ENCODE results near the gene IZUMO2.

DNA sequence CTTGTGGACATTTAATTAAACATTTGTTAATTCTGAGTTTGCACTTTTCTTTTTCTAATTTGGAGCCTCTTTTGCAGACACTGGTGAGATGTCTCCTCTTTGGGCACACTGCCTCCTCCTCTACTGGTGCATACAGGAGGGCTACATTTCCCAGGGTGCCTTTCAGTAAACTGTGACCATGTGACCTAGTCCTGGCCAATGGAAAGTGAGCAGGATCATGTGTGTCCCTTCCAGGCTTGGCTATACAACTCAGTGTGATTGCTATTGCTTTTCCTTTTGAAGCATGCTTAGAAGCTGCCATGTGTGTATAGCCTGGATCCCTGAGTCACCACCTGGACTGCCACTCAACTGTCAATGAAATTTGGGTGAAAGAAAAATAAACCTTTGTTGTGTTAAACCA lies 4.5 kb downstream of the IZUMO2 start:
- TF ChIP-seq EZH2 (IDR thresholded peaks at IDR 0.05; ENCODE audit: borderline replicate concordance) = no peak
- TF ChIP-seq, protein P1, sequence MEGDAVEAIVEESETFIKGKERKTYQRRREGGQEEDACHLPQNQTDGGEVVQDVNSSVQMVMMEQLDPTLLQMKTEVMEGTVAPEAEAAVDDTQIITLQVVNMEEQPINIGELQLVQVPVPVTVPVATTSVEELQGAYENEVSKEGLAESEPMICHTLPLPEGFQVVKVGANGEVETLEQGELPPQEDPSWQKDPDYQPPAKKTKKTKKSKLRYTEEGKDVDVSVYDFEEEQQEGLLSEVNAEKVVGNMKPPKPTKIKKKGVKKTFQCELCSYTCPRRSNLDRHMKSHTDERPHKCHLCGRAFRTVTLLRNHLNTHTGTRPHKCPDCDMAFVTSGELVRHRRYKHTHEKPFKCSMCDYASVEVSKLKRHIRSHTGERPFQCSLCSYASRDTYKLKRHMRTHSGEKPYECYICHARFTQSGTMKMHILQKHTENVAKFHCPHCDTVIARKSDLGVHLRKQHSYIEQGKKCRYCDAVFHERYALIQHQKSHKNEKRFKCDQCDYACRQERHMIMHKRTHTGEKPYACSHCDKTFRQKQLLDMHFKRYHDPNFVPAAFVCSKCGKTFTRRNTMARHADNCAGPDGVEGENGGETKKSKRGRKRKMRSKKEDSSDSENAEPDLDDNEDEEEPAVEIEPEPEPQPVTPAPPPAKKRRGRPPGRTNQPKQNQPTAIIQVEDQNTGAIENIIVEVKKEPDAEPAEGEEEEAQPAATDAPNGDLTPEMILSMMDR (IDR thresholded peaks at IDR 0.05; ENCODE audit: poor library complexity) = no peak
- no peak for TF ChIP-seq EZH2phosphoT487 (IDR thresholded peaks at IDR 0.05; ENCODE audit: low read depth, severe bottlenecking, unreplicated experiment)

Measured in hepatocyte (in vitro differentiated cells).